ENCODE data around the gene PCNA.

GRCh38 chr20:5065879-5066383 lies 53.8 kb downstream of the PCNA start:
- no peak for TF ChIP-seq CTCF (IDR thresholded peaks at IDR 0.05; ENCODE audit: low read length)
- no peak for TF ChIP-seq EZH2 (IDR thresholded peaks at IDR 0.05; ENCODE audit: borderline replicate concordance, low read length)

All from OCI-LY1 (cell line).